ENCODE measurements around the gene IQCE.

Gene IQCE

GRCh38 chr7:2628891-2629290, 70.1 kb downstream of the IQCE start:
- Histone ChIP-seq H3K27ac (ENCODE audit: low read depth, low read length) (no peak overlapping the region), H3K27me3 (ENCODE audit: control insufficient read depth, insufficient read depth, low read length) (no peaks in the 10 kb centered on the region), H3K4me1 (ENCODE audit: control insufficient read depth, insufficient read depth, low read length) (peaks cover 6% of the 10 kb centered on the region)

GRCh38 chr7:2629746-2630681, 71.2 kb downstream of the IQCE start:
- 0 out of 2 replicates have a peak, but pooled peaks cover 5% of the 10 kb centered on the region for H3K36me3 ChIP-seq (ENCODE audit: control insufficient read depth, insufficient read depth, low read length)
- peaks cover 9% of the 10 kb centered on the region for H3K4me1 ChIP-seq (ENCODE audit: control insufficient read depth, insufficient read depth, low read length)
- no peak overlapping the region for H3K9ac ChIP-seq (ENCODE audit: low read depth, low read length)
- H3K9me3 ChIP-seq (ENCODE audit: control insufficient read depth, insufficient read depth, low read length), result no peaks in the 10 kb centered on the region
- H3K27me3 ChIP-seq (ENCODE audit: control insufficient read depth, insufficient read depth, low read length), result no peaks in the 10 kb centered on the region
- H3K27ac ChIP-seq (ENCODE audit: low read depth, low read length), result no peak overlapping the region
- H3K4me3 ChIP-seq (ENCODE audit: low read depth, low read length), result no peak overlapping the region

More at GRCh38 chr7:2628891-2629290, 70.1 kb downstream of the IQCE start:
- Histone ChIP-seq H3K36me3 (ENCODE audit: control insufficient read depth, insufficient read depth, low read length) (no peaks in the 10 kb centered on the region), H3K4me3 (ENCODE audit: low read depth, low read length) (no peak overlapping the region), H3K9me3 (ENCODE audit: control insufficient read depth, insufficient read depth, low read length) (no peaks in the 10 kb centered on the region), H3K9ac (ENCODE audit: low read depth, low read length) (no peak overlapping the region)

GRCh38 chr7:2631946-2632732, 73.4 kb downstream of the IQCE start, which contains the start of gene TTYH3:
Gene TTYH3 (plus strand): TSS chr7:2631986. CDS start chr7:2632156, 170 bp downstream.
- no peaks in the 10 kb centered on the region for H3K9me3 ChIP-seq (ENCODE audit: control insufficient read depth, insufficient read depth, low read length)
- H3K4me3 ChIP-seq (ENCODE audit: low read depth, low read length), result peak within 1 kb of the TSS; percentile 90
- no peaks in the 10 kb centered on the region for H3K27me3 ChIP-seq (ENCODE audit: control insufficient read depth, insufficient read depth, low read length)
- H3K9ac ChIP-seq (ENCODE audit: low read depth, low read length), result peak within 1 kb of the TSS; percentile 78
- peak within 1 kb of the TSS; percentile 68 for H3K27ac ChIP-seq (ENCODE audit: low read depth, low read length)
- peaks cover 9% of the 10 kb centered on the region for H3K4me1 ChIP-seq (ENCODE audit: control insufficient read depth, insufficient read depth, low read length)
- H3K36me3 ChIP-seq (ENCODE audit: control insufficient read depth, insufficient read depth, low read length), result 0 out of 2 replicates have a peak, but pooled peaks cover 7% of the 10 kb centered on the region

GRCh38 chr7:2632733-2633537, 74.2 kb downstream of the IQCE start:
- Histone ChIP-seq H3K4me3 (ENCODE audit: low read depth, low read length) (peak overlapping the region; percentile 90), H3K27ac (ENCODE audit: low read depth, low read length) (peak overlapping the region; percentile 68), H3K27me3 (ENCODE audit: control insufficient read depth, insufficient read depth, low read length) (no peaks in the 10 kb centered on the region), H3K9ac (ENCODE audit: low read depth, low read length) (peak overlapping the region; percentile 78), H3K9me3 (ENCODE audit: control insufficient read depth, insufficient read depth, low read length) (no peaks in the 10 kb centered on the region), H3K4me1 (ENCODE audit: control insufficient read depth, insufficient read depth, low read length) (peaks cover 9% of the 10 kb centered on the region), H3K36me3 (ENCODE audit: control insufficient read depth, insufficient read depth, low read length) (0 out of 2 replicates have a peak, but pooled peaks cover 7% of the 10 kb centered on the region)

- Histone ChIP-seq H3K4me1 (ENCODE audit: control insufficient read depth, insufficient read depth, low read length) (peaks cover 9% of the 10 kb centered on the region), H3K36me3 (ENCODE audit: control insufficient read depth, insufficient read depth, low read length) (0 out of 2 replicates have a peak, but pooled peaks cover 7% of the 10 kb centered on the region), H3K27me3 (ENCODE audit: control insufficient read depth, insufficient read depth, low read length) (no peaks in the 10 kb centered on the region), H3K9ac (ENCODE audit: low read depth, low read length) (no peak overlapping the region), H3K27ac (ENCODE audit: low read depth, low read length) (peak overlapping the region; percentile 68), H3K9me3 (ENCODE audit: control insufficient read depth, insufficient read depth, low read length) (no peaks in the 10 kb centered on the region), H3K4me3 (ENCODE audit: low read depth, low read length) (peak overlapping the region; percentile 90)
Observed at GRCh38 chr7:2633538-2634266, 74.9 kb downstream of the IQCE start.

- 0 out of 2 replicates have a peak, but pooled peaks cover 7% of the 10 kb centered on the region for H3K36me3 ChIP-seq (ENCODE audit: control insufficient read depth, insufficient read depth, low read length)
- no peaks in the 10 kb centered on the region for H3K9me3 ChIP-seq (ENCODE audit: control insufficient read depth, insufficient read depth, low read length)
- H3K27me3 ChIP-seq (ENCODE audit: control insufficient read depth, insufficient read depth, low read length), result no peaks in the 10 kb centered on the region
- H3K4me3 ChIP-seq (ENCODE audit: low read depth, low read length), result 0 out of 2 replicates have a peak overlapping the region, but pooled peaks have one; percentile 90
- H3K27ac ChIP-seq (ENCODE audit: low read depth, low read length), result peak overlapping the region; percentile 68
- no peak overlapping the region for H3K9ac ChIP-seq (ENCODE audit: low read depth, low read length)
- H3K4me1 ChIP-seq (ENCODE audit: control insufficient read depth, insufficient read depth, low read length), result peaks cover 9% of the 10 kb centered on the region
Observed at GRCh38 chr7:2634267-2635145, 75.7 kb downstream of the IQCE start.

- no peak overlapping the region for H3K4me3 ChIP-seq (ENCODE audit: low read depth, low read length)
- no peak overlapping the region for H3K9ac ChIP-seq (ENCODE audit: low read depth, low read length)
- no peaks in the 10 kb centered on the region for H3K9me3 ChIP-seq (ENCODE audit: control insufficient read depth, insufficient read depth, low read length)
Observed at GRCh38 chr7:2635148-2635668, 76.4 kb downstream of the IQCE start.

GRCh38 chr7:2635810-2636701, 77.3 kb downstream of the IQCE start:
- H3K36me3 ChIP-seq (ENCODE audit: control insufficient read depth, insufficient read depth, low read length), result 0 out of 2 replicates have a peak, but pooled peaks cover 7% of the 10 kb centered on the region
- no peak overlapping the region for H3K9ac ChIP-seq (ENCODE audit: low read depth, low read length)
- no peak overlapping the region for H3K27ac ChIP-seq (ENCODE audit: low read depth, low read length)
- peaks cover 16% of the 10 kb centered on the region for H3K4me1 ChIP-seq (ENCODE audit: control insufficient read depth, insufficient read depth, low read length)
- no peak overlapping the region for H3K4me3 ChIP-seq (ENCODE audit: low read depth, low read length)
- no peaks in the 10 kb centered on the region for H3K9me3 ChIP-seq (ENCODE audit: control insufficient read depth, insufficient read depth, low read length)
- no peaks in the 10 kb centered on the region for H3K27me3 ChIP-seq (ENCODE audit: control insufficient read depth, insufficient read depth, low read length)

More at GRCh38 chr7:2635148-2635668, 76.4 kb downstream of the IQCE start:
- peaks cover 9% of the 10 kb centered on the region for H3K4me1 ChIP-seq (ENCODE audit: control insufficient read depth, insufficient read depth, low read length)
- 0 out of 2 replicates have a peak, but pooled peaks cover 7% of the 10 kb centered on the region for H3K36me3 ChIP-seq (ENCODE audit: control insufficient read depth, insufficient read depth, low read length)
- H3K27ac ChIP-seq (ENCODE audit: low read depth, low read length), result no peak overlapping the region
- H3K27me3 ChIP-seq (ENCODE audit: control insufficient read depth, insufficient read depth, low read length), result no peaks in the 10 kb centered on the region
